GM12864 (cell line): ENCODE results near the gene APP.
"Not testable (repeated sequence)": the region's sequence is repeated elsewhere in the genome, so short reads cannot be mapped to it uniquely, and the experiment has no call there.

ENCODE experiments used
- DNase-seq: peaks from one replicate; pipeline ENCODE4 v3.0.0-alpha.2; 2011; ENCODE audit warnings: low read depth
- H3K4me3 ChIP-seq: 2 replicates; pipeline ENCODE4 v1.5.1; 2011; ENCODE audit warnings: mild to moderate bottlenecking, low read depth, low read length, control low read depth
- TF ChIP-seq, protein P1 (sequence below): IDR thresholded peaks from 2 replicates; pipeline ENCODE4 v1.5.1; 2011; ENCODE audit warnings: low read depth, mild to moderate bottlenecking, moderate library complexity, low read length, control low read depth, inconsistent platforms; ENCODE audit errors: missing control alignments

APP gene

DNA sequence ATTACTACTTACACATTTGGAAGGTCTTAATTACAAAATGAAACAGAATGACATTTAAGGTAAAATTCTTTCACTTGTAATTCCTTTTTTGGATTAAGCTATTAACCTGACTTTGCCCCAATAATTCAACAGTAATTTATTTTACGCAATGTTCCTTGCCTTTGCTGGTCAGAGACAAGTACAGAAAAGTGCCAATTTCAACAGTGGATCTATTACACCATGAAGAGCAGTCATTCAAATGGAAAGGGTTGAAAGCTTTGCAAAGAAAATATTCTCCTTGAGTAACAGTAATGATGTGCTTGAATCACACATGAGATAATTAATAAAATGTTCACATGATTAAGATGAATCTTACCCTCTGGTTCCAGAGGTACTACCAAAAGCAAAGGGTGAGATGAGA lies 84.7 kb downstream of the APP start:
- DNase-seq: no peak
- TF ChIP-seq, protein P1, sequence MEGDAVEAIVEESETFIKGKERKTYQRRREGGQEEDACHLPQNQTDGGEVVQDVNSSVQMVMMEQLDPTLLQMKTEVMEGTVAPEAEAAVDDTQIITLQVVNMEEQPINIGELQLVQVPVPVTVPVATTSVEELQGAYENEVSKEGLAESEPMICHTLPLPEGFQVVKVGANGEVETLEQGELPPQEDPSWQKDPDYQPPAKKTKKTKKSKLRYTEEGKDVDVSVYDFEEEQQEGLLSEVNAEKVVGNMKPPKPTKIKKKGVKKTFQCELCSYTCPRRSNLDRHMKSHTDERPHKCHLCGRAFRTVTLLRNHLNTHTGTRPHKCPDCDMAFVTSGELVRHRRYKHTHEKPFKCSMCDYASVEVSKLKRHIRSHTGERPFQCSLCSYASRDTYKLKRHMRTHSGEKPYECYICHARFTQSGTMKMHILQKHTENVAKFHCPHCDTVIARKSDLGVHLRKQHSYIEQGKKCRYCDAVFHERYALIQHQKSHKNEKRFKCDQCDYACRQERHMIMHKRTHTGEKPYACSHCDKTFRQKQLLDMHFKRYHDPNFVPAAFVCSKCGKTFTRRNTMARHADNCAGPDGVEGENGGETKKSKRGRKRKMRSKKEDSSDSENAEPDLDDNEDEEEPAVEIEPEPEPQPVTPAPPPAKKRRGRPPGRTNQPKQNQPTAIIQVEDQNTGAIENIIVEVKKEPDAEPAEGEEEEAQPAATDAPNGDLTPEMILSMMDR: no peak
- no peak overlapping the region for H3K4me3 ChIP-seq

GRCh38 chr21:26085127-26085526 lies 85.4 kb downstream of the APP start:
- DNase-seq: no peak
- H3K4me3 ChIP-seq: no peak overlapping the region
- TF ChIP-seq, protein P1: no peak

DNA sequence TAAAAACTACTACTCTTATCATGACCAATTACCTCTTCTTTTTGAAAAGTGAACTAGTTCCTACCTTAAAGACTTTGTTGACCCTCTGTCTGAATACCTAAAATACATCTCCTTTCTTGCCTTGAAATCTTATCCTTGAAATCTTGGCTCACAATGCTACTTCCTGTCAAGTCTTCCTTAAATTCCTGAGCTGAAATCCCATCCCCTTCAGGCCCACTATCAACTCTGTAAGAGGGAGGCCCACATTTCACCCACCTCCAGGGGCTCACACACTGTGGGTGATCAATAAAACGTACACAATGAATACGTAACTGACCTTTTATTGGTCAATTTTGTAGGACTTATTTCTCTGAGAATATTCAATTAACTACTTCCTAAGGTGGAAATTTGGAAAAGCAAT lies 88.0 kb downstream of the APP start:
- H3K4me3 ChIP-seq: no peak overlapping the region
- DNase-seq: no peak
- TF ChIP-seq, protein P1: no peak

DNA sequence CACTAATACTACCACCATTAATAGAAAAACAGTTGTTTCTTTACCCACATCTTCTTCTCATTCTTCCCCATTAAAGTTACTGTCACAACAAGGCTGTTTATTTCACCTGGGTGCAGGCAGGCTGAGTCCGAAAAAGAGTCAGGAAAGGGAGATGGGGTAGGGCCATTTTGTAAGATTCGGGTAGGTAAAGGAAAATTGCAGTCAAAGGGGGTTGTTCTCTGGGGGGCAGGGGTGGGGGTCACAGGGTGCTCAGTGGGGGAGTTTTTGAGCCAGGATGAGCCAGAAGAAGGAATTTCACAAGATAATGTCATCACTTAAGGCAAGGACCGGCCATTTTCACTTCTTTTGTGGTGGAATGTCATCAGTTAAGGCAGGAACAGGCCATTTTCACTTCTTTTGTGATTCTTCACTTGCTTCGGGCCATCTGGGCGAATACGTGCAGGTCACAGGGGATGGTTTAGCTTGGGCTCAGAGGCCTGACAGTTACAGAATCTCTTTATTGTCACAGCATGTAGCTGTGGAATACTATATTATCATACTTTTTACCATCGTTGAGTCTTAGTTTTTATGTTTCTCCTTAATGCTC lies 89.3 kb downstream of the APP start:
- H3K4me3 ChIP-seq, DNase-seq: not testable (repeated sequence)

- no peak overlapping the region for H3K4me3 ChIP-seq
- DNase-seq: no peak
- TF ChIP-seq, protein P1: no peak
These were observed 90.4 kb downstream of the APP start for GRCh38 chr21:26080211-26080610.

GRCh38 chr21:26079366-26079765 lies 91.2 kb downstream of the APP start:
- H3K4me3 ChIP-seq: no peak overlapping the region
- DNase-seq: no peak
- TF ChIP-seq, protein P1: no peak

GRCh38 chr21:26077521-26077920 lies 93.0 kb downstream of the APP start:
- no peak overlapping the region for H3K4me3 ChIP-seq
- TF ChIP-seq, protein P1: no peak
- no peak for DNase-seq
